Measurements from ENCODE around the gene SHROOM3.

GRCh38 chr4:76449362-76449767, 14.3 kb downstream of the SHROOM3 start:
- TF ChIP-seq POLR2AphosphoS5 (IDR thresholded peaks at IDR 0.05; ENCODE audit: insufficient read depth in 1 of 2, low read depth in 1 of 2): no peak
- TF ChIP-seq CTCF (IDR thresholded peaks at IDR 0.05): no peak
